Fibroblast of the aortic adventitia (primary cell): ENCODE results near the gene GABRG3. TPM values are rescaled to one million over a fixed set of nuclear protein-coding genes. Genes with fewer than 3 reads are reported as not detected.
"Not testable (repeated sequence)": the region's sequence is repeated elsewhere in the genome, so short reads cannot be mapped to it uniquely, and the experiment has no call there.

Source experiments
- DNase-seq: peaks from one replicate; pipeline ENCODE4 v3.0.0-alpha.2; 2010; ENCODE audit warnings: low read depth
- H3K4me3 ChIP-seq: 2 replicates; pipeline ENCODE4 v1.5.1; 2011; ENCODE audit warnings: low read depth, mild to moderate bottlenecking, control low read depth, low read length, moderate library complexity
- total RNA-seq: library from RNA; depleted of rRNA; stranded (reverse); fragments of >200 nt; gene quantifications from 2 replicates; pipeline ENCODE4 v1.2.3, GENCODE V29; 2012; ENCODE audit warnings: low replicate concordance
- TF ChIP-seq, protein P1 (sequence below): IDR thresholded peaks from 2 replicates; pipeline ENCODE4 v1.5.1; 2011; ENCODE audit warnings: mild to moderate bottlenecking, low read length, control low read depth, inconsistent platforms; ENCODE audit not compliant: insufficient read depth

GABRG3 gene
- total RNA-seq, 1 donor, result not detected

- no peak for DNase-seq
- TF ChIP-seq, protein P1, sequence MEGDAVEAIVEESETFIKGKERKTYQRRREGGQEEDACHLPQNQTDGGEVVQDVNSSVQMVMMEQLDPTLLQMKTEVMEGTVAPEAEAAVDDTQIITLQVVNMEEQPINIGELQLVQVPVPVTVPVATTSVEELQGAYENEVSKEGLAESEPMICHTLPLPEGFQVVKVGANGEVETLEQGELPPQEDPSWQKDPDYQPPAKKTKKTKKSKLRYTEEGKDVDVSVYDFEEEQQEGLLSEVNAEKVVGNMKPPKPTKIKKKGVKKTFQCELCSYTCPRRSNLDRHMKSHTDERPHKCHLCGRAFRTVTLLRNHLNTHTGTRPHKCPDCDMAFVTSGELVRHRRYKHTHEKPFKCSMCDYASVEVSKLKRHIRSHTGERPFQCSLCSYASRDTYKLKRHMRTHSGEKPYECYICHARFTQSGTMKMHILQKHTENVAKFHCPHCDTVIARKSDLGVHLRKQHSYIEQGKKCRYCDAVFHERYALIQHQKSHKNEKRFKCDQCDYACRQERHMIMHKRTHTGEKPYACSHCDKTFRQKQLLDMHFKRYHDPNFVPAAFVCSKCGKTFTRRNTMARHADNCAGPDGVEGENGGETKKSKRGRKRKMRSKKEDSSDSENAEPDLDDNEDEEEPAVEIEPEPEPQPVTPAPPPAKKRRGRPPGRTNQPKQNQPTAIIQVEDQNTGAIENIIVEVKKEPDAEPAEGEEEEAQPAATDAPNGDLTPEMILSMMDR, result no peak
- no peak overlapping the region for H3K4me3 ChIP-seq
Observed at GRCh38 chr15:27172821-27173220, 201.8 kb downstream of the GABRG3 start.

- DNase-seq, result no peak
- TF ChIP-seq, protein P1, result no peak
Observed at GRCh38 chr15:27175472-27176153, 204.6 kb downstream of the GABRG3 start.

DNA sequence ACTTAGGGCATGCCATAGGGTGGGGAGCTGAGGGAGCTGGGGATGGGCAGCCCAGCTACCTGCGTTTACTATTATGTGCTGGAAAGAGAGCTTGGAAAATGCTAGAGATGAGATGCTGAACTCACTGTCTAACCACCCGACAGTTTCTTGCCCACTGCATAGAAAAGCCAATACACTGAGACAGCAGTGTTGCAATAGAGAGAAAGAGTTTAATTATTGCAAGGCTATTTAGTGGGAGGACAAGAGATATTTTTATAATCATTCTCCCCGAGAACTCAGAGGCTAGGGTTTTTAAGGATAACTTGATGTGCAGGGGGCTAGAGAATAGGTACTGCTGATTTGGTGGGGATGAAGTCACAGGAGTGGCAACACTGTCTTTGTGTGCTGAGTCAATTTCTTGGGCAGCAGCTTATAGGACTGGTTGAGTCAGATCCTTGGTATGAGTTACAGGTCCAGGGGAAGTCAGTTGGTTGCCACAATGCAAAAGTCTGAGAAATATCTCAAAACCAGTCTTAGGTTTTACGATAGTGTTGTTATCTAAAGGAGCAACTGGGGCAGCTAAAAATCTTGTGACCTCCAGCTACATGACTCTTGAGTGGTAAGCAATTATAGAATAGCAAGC is 205.9 kb downstream of the GABRG3 start:
- TF ChIP-seq, protein P1, result no peak

More at GRCh38 chr15:27175472-27176153, 204.6 kb downstream of the GABRG3 start:
- no peak overlapping the region for H3K4me3 ChIP-seq

GRCh38 chr15:27179789-27180188 is 208.8 kb downstream of the GABRG3 start:
- DNase-seq, result no peak
- no peak overlapping the region for H3K4me3 ChIP-seq
- TF ChIP-seq, protein P1, result no peak

More for the DNA sequence above, 205.9 kb downstream of the GABRG3 start:
- DNase-seq, result no peak
- H3K4me3 ChIP-seq, result no peak overlapping the region

- DNase-seq, result no peak
Observed at GRCh38 chr15:27182561-27183110, 211.7 kb downstream of the GABRG3 start.

GRCh38 chr15:27183201-27183600 is 212.2 kb downstream of the GABRG3 start:
- H3K4me3 ChIP-seq, result no peak overlapping the region
- TF ChIP-seq, protein P1, result no peak
- DNase-seq, result no peak

More at GRCh38 chr15:27182561-27183110, 211.7 kb downstream of the GABRG3 start:
- H3K4me3 ChIP-seq, result no peak overlapping the region
- TF ChIP-seq, protein P1, result no peak

DNA sequence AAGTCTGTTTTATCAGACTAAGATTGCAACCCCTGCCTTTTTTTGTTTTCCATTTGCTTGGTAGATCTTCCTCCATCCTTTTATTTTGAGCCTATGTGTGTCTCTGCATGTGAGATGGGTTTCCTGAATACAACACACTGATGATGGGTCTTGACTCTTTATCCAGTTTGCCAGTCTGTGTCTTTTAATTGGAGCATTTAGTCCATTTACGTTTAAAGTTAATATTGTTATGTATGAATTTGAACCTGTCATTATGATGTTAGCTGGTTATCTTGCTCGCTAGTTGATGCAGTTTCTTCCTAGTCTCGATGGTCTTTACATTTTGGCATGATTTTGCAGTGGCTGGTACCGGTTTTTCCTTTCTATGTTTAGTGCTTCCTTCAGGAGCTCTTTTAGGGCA is 220.5 kb downstream of the GABRG3 start:
- H3K4me3 ChIP-seq, DNase-seq: not testable (repeated sequence)
